GM12878 (cell line): Measurements from ENCODE around the gene SGCD.

Source experiments
- ASH2L ChIP-seq: fragments of 300-600, 200-600 bp; sonication (generic); IDR thresholded peaks from 2 replicates; pipeline ENCODE4 v1.6.1; 2017; ENCODE audit warnings: low read depth, mild to moderate bottlenecking, borderline replicate concordance
- CBX5 ChIP-seq: sonication (generic); IDR thresholded peaks from 2 replicates; pipeline ENCODE4 v1.6.1; 2016; ENCODE audit warnings: low read depth, moderate library complexity, mild to moderate bottlenecking, inconsistent platforms
- CREM ChIP-seq: IDR thresholded peaks from 2 replicates; pipeline ENCODE4 v1.6.1; 2014; ENCODE audit warnings: antibody characterized with exemption, low read depth
- CTCF ChIP-seq, 3 experiments: IDR thresholded peaks in 2 of 3; conservative IDR thresholded peaks in 1 of 3; 2 replicates each; pipeline ENCODE4 v1.5.1; 2011; ENCODE audit warnings: low read depth in 3 of 3, low read length in 3 of 3, mild to moderate bottlenecking in 3 of 3, control low read depth in 2 of 3, moderate library complexity in 2 of 3, inconsistent platforms in 1 of 3, mixed read lengths in 1 of 3; ENCODE audit not compliant: control insufficient read depth in 2 of 3, insufficient read depth in 1 of 3; ENCODE audit errors: extremely low read depth in 1 of 3
- EZH2 ChIP-seq: IDR thresholded peaks from 2 replicates; pipeline ENCODE4 v1.6.1; 2012; ENCODE audit warnings: low read depth, mild to moderate bottlenecking, control low read depth, inconsistent platforms, low read length, borderline replicate concordance; ENCODE audit not compliant: control insufficient read depth
- FOXK2 ChIP-seq: fragments of 450-650 bp; IDR thresholded peaks from 2 replicates; pipeline ENCODE4 v1.6.1; 2017; ENCODE audit warnings: mild to moderate bottlenecking, moderate library complexity
- GABPA ChIP-seq: IDR thresholded peaks from 2 replicates; pipeline ENCODE4 v1.6.1; 2014; ENCODE audit warnings: antibody characterized with exemption, low read depth, mild to moderate bottlenecking, inconsistent platforms
- NFYB ChIP-seq: IDR thresholded peaks from 2 replicates; pipeline ENCODE4 v1.6.1; 2011; ENCODE audit warnings: low read depth, mild to moderate bottlenecking, low read length, improper control_type of control experiment, moderate library complexity; ENCODE audit not compliant: insufficient read depth
- POLR2AphosphoS5 ChIP-seq: IDR thresholded peaks from 2 replicates; pipeline ENCODE4 v1.6.1; 2011; ENCODE audit warnings: mild to moderate bottlenecking, low read length, inconsistent platforms
- ZNF217 ChIP-seq: fragments of 450-650 bp; IDR thresholded peaks from 2 replicates; pipeline ENCODE4 v1.6.1; 2017; ENCODE audit warnings: antibody characterized with exemption, mild to moderate bottlenecking

- no peak for TF ChIP-seq CBX5
- no peak for TF ChIP-seq NFYB
- TF ChIP-seq CREM: no peak
- TF ChIP-seq ASH2L: no peak
- TF ChIP-seq EZH2: no peak
- no peak for TF ChIP-seq GABPA
- TF ChIP-seq CTCF (IDR thresholded peaks at IDR 0.05 in 2 of 3, conservative IDR thresholded peaks at IDR 0.05 in 1 of 3; ENCODE audit: control insufficient read depth in 2 of 3, extremely low read depth in 1 of 3, insufficient read depth in 1 of 3, low read depth in 3 of 3, low read length in 3 of 3): no peak
- TF ChIP-seq ZNF217: no peak
- TF ChIP-seq POLR2AphosphoS5: no peak
- no peak for TF ChIP-seq FOXK2
Measured at GRCh38 chr5:156800929-156801328, 474.0 kb downstream of the SGCD start.
